ENCODE data around the gene LIN7B. TPM values are rescaled to one million over a fixed set of nuclear protein-coding genes. Genes with fewer than 3 reads are reported as not detected.

The LIN7B gene
- total and polyA plus RNA-seq, 9 of the 15 experiments (the other 6 are each of a cell fraction or from before 2014, with no cell fraction given): 0.89 to 15.7 (median 4.0) TPM

DNA sequence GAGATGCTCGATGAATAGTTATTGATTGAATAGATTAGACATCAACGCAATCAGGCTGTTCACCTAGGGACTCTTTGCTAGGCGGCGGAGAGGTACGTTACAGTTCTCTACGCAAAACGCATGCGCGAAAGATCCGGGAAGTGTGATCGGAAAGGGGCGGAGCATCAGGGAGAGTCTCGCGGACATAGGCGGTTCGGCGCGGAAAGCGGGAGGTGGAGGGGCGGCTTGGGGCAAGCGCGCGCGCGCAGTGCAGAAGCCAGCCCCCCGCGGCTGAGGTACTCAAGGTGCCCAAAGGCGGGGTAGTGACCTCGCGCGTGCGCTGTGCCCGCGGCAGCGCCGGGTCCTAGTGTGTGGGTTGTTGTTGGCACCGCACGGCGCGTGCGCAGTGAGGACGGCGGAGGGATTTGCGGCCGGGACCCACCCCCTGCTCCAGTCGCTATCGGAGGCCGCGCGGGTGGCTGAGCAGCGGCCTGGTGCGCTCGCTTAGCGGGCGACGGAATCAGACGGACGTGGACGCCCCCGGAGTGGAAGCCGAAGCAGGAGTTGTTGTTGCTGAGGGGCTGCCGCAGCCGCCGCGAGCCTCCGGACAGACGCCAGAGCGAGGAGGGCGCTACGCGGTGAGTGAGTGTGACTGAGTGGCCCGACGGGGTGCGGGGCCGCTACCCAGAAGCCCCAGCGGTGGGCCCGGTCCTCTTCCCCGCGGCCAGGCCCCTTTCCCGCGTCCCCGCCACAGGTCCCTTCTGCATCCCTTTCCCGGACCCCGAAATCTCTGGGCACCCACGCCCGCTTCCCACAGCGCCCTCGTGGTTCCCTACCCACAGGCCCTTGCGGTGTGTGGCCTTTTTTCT lies 28.9 kb upstream of the LIN7B start, which contains the start of gene SNRNP70 (continued):
- TF ChIP-seq PRDM10 (IDR thresholded peaks at IDR 0.05; ENCODE audit: partially characterized antibody) (peak; percentile 47), NRF1 (conservative IDR thresholded peaks at IDR 0.05 in 1 of 2, IDR thresholded peaks at IDR 0.05 in 1 of 2) (peak; percentile 100), ZNF584 (CRISPR knock-in tag; IDR thresholded peaks at IDR 0.05; ENCODE audit: low read depth) (no peak), RAD21 (CRISPR knock-in tag; conservative IDR thresholded peaks at IDR 0.05 in 1 of 2, IDR thresholded peaks at IDR 0.05 in 1 of 2) (no peak), FOXJ2 (tag; IDR thresholded peaks at IDR 0.05) (no peak), SMAD2 (IDR thresholded peaks at IDR 0.05; ENCODE audit: low read depth, low read length) (no peak), ZC3H8 (IDR thresholded peaks at IDR 0.05) (no peak), ZNF766 (CRISPR knock-in tag; conservative IDR thresholded peaks at IDR 0.05) (no peak), ASH1L (IDR thresholded peaks at IDR 0.05; ENCODE audit: borderline replicate concordance, low read depth, partially characterized antibody) (no peak), HMG20B (CRISPR knock-in tag; IDR thresholded peaks at IDR 0.05) (no peak), ZNF282 (CRISPR knock-in tag; IDR thresholded peaks at IDR 0.05) (no peak; the same call in 1 of the 2 replicates)
- TF ChIP-seq, protein P1, sequence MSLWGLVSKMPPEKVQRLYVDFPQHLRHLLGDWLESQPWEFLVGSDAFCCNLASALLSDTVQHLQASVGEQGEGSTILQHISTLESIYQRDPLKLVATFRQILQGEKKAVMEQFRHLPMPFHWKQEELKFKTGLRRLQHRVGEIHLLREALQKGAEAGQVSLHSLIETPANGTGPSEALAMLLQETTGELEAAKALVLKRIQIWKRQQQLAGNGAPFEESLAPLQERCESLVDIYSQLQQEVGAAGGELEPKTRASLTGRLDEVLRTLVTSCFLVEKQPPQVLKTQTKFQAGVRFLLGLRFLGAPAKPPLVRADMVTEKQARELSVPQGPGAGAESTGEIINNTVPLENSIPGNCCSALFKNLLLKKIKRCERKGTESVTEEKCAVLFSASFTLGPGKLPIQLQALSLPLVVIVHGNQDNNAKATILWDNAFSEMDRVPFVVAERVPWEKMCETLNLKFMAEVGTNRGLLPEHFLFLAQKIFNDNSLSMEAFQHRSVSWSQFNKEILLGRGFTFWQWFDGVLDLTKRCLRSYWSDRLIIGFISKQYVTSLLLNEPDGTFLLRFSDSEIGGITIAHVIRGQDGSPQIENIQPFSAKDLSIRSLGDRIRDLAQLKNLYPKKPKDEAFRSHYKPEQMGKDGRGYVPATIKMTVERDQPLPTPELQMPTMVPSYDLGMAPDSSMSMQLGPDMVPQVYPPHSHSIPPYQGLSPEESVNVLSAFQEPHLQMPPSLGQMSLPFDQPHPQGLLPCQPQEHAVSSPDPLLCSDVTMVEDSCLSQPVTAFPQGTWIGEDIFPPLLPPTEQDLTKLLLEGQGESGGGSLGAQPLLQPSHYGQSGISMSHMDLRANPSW (CRISPR knock-in tag; IDR thresholded peaks at IDR 0.05): peak; percentile 34; the same call in 1 of the 2 replicates
- TF ChIP-seq, protein P2, sequence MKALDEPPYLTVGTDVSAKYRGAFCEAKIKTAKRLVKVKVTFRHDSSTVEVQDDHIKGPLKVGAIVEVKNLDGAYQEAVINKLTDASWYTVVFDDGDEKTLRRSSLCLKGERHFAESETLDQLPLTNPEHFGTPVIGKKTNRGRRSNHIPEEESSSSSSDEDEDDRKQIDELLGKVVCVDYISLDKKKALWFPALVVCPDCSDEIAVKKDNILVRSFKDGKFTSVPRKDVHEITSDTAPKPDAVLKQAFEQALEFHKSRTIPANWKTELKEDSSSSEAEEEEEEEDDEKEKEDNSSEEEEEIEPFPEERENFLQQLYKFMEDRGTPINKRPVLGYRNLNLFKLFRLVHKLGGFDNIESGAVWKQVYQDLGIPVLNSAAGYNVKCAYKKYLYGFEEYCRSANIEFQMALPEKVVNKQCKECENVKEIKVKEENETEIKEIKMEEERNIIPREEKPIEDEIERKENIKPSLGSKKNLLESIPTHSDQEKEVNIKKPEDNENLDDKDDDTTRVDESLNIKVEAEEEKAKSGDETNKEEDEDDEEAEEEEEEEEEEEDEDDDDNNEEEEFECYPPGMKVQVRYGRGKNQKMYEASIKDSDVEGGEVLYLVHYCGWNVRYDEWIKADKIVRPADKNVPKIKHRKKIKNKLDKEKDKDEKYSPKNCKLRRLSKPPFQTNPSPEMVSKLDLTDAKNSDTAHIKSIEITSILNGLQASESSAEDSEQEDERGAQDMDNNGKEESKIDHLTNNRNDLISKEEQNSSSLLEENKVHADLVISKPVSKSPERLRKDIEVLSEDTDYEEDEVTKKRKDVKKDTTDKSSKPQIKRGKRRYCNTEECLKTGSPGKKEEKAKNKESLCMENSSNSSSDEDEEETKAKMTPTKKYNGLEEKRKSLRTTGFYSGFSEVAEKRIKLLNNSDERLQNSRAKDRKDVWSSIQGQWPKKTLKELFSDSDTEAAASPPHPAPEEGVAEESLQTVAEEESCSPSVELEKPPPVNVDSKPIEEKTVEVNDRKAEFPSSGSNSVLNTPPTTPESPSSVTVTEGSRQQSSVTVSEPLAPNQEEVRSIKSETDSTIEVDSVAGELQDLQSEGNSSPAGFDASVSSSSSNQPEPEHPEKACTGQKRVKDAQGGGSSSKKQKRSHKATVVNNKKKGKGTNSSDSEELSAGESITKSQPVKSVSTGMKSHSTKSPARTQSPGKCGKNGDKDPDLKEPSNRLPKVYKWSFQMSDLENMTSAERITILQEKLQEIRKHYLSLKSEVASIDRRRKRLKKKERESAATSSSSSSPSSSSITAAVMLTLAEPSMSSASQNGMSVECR (CRISPR knock-in tag; IDR thresholded peaks at IDR 0.05): peak; percentile 94
- TF ChIP-seq, protein P3, sequence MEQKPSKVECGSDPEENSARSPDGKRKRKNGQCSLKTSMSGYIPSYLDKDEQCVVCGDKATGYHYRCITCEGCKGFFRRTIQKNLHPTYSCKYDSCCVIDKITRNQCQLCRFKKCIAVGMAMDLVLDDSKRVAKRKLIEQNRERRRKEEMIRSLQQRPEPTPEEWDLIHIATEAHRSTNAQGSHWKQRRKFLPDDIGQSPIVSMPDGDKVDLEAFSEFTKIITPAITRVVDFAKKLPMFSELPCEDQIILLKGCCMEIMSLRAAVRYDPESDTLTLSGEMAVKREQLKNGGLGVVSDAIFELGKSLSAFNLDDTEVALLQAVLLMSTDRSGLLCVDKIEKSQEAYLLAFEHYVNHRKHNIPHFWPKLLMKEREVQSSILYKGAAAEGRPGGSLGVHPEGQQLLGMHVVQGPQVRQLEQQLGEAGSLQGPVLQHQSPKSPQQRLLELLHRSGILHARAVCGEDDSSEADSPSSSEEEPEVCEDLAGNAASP (IDR thresholded peaks at IDR 0.05): no peak
